Natural killer cell (primary cell): ENCODE data around the gene EMX1. TPM values are rescaled to one million over a fixed set of nuclear protein-coding genes. Genes with fewer than 3 reads are reported as not detected.

Experiments used
- ATAC-seq, 3 donors: fragments of 150-1000 bp in 2 of 3; fragments of 200-7000 bp in 1 of 3; cut with Tn5 transposase; 1 replicate in 1 of 3; 2 replicates in 2 of 3; pipeline ENCODE4 v1.10.0; 2021; ENCODE audit warnings: mild to moderate bottlenecking in 2 of 3, moderate library complexity in 2 of 3
- DNase-seq, 2 donors: peaks; one replicate each; pipeline versions ENCODE4 v3.0.0 to v3.0.0-alpha.2; 2013 to 2021; ENCODE audit warnings: mixed read lengths in 1 of 2
- H3K27ac ChIP-seq: one replicate; pipeline ENCODE4 v1.5.1; 2013; ENCODE audit warnings: mild to moderate bottlenecking, low read length
- H3K27me3 ChIP-seq: one replicate; pipeline ENCODE4 v1.6.1; 2013; ENCODE audit warnings: low read length; ENCODE audit not compliant: control insufficient read depth, insufficient read depth
- H3K36me3 ChIP-seq: one replicate; pipeline ENCODE4 v1.6.1; 2013; ENCODE audit warnings: low read length; ENCODE audit not compliant: control insufficient read depth, insufficient read depth
- H3K4me1 ChIP-seq: one replicate; pipeline ENCODE4 v1.6.1; 2013; ENCODE audit warnings: low read length; ENCODE audit not compliant: control insufficient read depth, insufficient read depth
- H3K4me3 ChIP-seq: one replicate; pipeline ENCODE4 v1.5.1; 2013; ENCODE audit warnings: low read length
- H3K9me3 ChIP-seq: one replicate; pipeline ENCODE4 v1.6.1; 2013; ENCODE audit warnings: low read length; ENCODE audit not compliant: control insufficient read depth, insufficient read depth
- H3K27ac Mint-ChIP-seq, 2 donors: one replicate each; pipeline ENCODE4 v1.8.0; 2022; ENCODE audit warnings: mild to moderate bottlenecking in 2 of 2, mixed read lengths in 2 of 2, moderate library complexity in 1 of 2
- H3K27me3 Mint-ChIP-seq, 2 donors: one replicate each; pipeline ENCODE4 v1.8.0; 2022; ENCODE audit warnings: low read depth in 2 of 2, mixed read lengths in 2 of 2
- H3K36me3 Mint-ChIP-seq: one replicate; pipeline ENCODE4 v1.8.0; 2022; ENCODE audit warnings: mixed read lengths
- H3K4me1 Mint-ChIP-seq, 2 donors: one replicate each; pipeline ENCODE4 v1.8.0; 2022; ENCODE audit warnings: mixed read lengths in 2 of 2
- H3K4me3 Mint-ChIP-seq: one replicate; pipeline ENCODE4 v1.8.0; 2022; ENCODE audit warnings: mild to moderate bottlenecking, moderate library complexity, mixed read lengths
- H3K9me3 Mint-ChIP-seq, 2 donors: one replicate each; pipeline ENCODE4 v1.8.0; 2022; ENCODE audit warnings: mixed read lengths in 2 of 2
- CTCF ChIP-seq: fragments of 200-600 bp; IDR thresholded peaks from one replicate; pipeline ENCODE4 v1.8.0; 2022; ENCODE audit warnings: antibody characterized with exemption
- WGBS: methylation state at CpG from one replicate; pipeline ENCODE4 v1.1.7; 2013; ENCODE audit warnings: missing lambda C conversion rate; ENCODE audit not compliant: insufficient coverage; 5-methylcytosine and 5-hydroxymethylcytosine counted together
- intact Hi-C: fragments of 100-400 bp; cut with micrococcal nuclease; formaldehyde crosslinking; loops from one replicate; pipeline ENCODE4 v1.14.2; 2022
- total RNA-seq, 4 donors: library from RNA; stranded (reverse); fragments of 120-200 nt in 1 of 4; gene quantifications; one replicate each; pipeline versions ENCODE4 v1.2.3 to v1.2.4, GENCODE V29; 2013 to 2022

Gene EMX1
- not detected for total RNA-seq
- not detected for total RNA-seq (2013)

GRCh38 chr2:72917138-72917876, at the start of gene EMX1:
Gene EMX1 (plus strand): TSS chr2:72917519. CDS start chr2:72917853, 334 bp downstream.
- intact Hi-C loops: no loop called here
- peak within 1 kb of the TSS; percentile 32 for H3K4me3 ChIP-seq
- H3K27ac ChIP-seq: no peak within 1 kb of the TSS
- H3K4me1 ChIP-seq: peaks cover 46% of the 10 kb centered on the region
- DNase-seq (peak in 1 of 2 donors; percentile 60), ATAC-seq (peak; percentile 41 to 54 (median 54))
- peak within 1 kb of the TSS; percentile 86 for H3K4me3 Mint-ChIP-seq
- no peaks in the 10 kb centered on the region for H3K36me3 ChIP-seq
- peaks cover 52 to 67% of the 10 kb centered on the region in 2 donors for H3K27me3 Mint-ChIP-seq
- no peaks in the 10 kb centered on the region for H3K9me3 ChIP-seq
- H3K9me3 Mint-ChIP-seq: no peaks in the 10 kb centered on the region
- peak within 1 kb of the TSS in 1 of 2 donors; percentile 39 for H3K27ac Mint-ChIP-seq
- TF ChIP-seq CTCF: no peak
- WGBS: 1% methylated on average over 81 of the region's 82 CpGs
- peaks cover 6 to 47% of the 10 kb centered on the region in 2 donors for H3K4me1 Mint-ChIP-seq
- peaks cover 79% of the 10 kb centered on the region for H3K27me3 ChIP-seq
- H3K36me3 Mint-ChIP-seq: no peaks in the 10 kb centered on the region

- no peaks in the 10 kb centered on the region for H3K9me3 ChIP-seq
- H3K27me3 ChIP-seq: peaks cover 15% of the 10 kb centered on the region
- no peak overlapping the region for H3K4me3 Mint-ChIP-seq
- H3K4me1 ChIP-seq: no peaks in the 10 kb centered on the region
- H3K27ac ChIP-seq: no peak overlapping the region
- intact Hi-C loops: no loop called here
- no peaks in the 10 kb centered on the region for H3K9me3 Mint-ChIP-seq
- no peaks in the 10 kb centered on the region for H3K36me3 Mint-ChIP-seq
- H3K4me3 ChIP-seq: no peak overlapping the region
- no peaks in the 10 kb centered on the region for H3K36me3 ChIP-seq
- DNase-seq (no peak), ATAC-seq (no peak)
- peaks cover 28 to 68% of the 10 kb centered on the region in 2 donors for H3K27me3 Mint-ChIP-seq
- H3K4me1 Mint-ChIP-seq: no peaks in the 10 kb centered on the region
- no peak overlapping the region for H3K27ac Mint-ChIP-seq
- WGBS: no CpG with 5 or more reads among the region's 1 CpG
- no peak for TF ChIP-seq CTCF
Observed at GRCh38 chr2:72871060-72871459, 46.3 kb upstream of the EMX1 start.

DNA sequence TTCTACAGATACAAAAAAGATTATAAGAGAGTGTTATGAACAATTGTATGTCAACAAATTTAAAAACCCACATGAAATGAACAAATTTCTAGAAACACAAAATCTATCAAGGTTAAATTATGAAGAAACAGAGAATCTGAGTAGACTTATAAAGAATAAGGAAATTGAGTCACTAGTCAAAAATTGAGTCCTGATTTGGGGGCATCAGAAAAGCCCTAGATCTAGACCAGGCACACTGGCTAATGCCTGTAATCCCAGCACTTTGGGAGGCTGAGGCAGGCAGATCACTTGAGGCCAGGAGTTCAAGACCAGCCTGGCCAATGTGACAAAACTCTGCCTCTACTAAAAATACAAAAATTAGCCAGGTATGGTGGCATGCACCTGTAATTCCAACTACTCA, 45.4 kb upstream of the EMX1 start:
- Histone ChIP-seq H3K27me3 (peaks cover 13% of the 10 kb centered on the region), H3K4me3 (no peak overlapping the region), H3K36me3 (no peaks in the 10 kb centered on the region), H3K9me3 (no peaks in the 10 kb centered on the region), H3K4me1 (no peaks in the 10 kb centered on the region), H3K27ac (no peak overlapping the region)
- ATAC-seq (no peak), DNase-seq (no peak)
- Mint-ChIP-seq H3K4me3 (no peak overlapping the region), H3K4me1 (no peaks in the 10 kb centered on the region), H3K9me3 (no peaks in the 10 kb centered on the region), H3K27ac (no peak overlapping the region), H3K27me3 (peaks cover 29 to 65% of the 10 kb centered on the region in 2 donors), H3K36me3 (no peaks in the 10 kb centered on the region)
- no peak for TF ChIP-seq CTCF
- intact Hi-C loops: no loop called here
